Fibroblast of mammary gland (primary cell): ENCODE results near the gene MAFG.

Experiments
- DNase-seq: peaks from one replicate; pipeline ENCODE4 v3.0.0-alpha.2; 2010; ENCODE audit warnings: low read depth
- H3K4me3 ChIP-seq: 2 replicates; pipeline ENCODE4 v1.5.1; 2011; ENCODE audit warnings: low read depth, mild to moderate bottlenecking, low read length, moderate library complexity; ENCODE audit not compliant: control insufficient read depth
- TF ChIP-seq, protein P1 (sequence below): conservative IDR thresholded peaks from 2 replicates; pipeline ENCODE4 v1.5.1; 2011; ENCODE audit warnings: low read depth, low read length, inconsistent platforms; ENCODE audit not compliant: control insufficient read depth, insufficient read depth

MAFG gene

DNA sequence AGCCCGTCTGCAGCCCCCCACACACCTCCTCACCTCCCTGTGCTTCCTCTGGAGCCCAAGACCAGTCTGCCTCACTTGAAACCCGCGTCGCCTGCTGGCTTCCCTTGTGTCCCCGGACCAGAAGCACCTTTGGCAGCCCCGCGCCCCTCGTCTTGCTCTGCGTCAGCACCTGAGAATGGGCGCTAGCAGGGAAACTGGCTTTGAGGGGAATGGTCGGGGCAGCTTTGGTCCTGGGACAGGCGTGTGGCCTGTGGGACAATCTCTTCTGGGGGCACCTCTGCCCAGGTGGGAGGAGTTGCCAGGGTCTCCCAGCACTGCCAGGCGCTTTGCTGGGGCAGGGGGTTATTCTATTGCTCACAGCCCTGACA lies 3.6 kb upstream of the MAFG start:
- H3K4me3 ChIP-seq: no peak overlapping the region
- TF ChIP-seq, protein P1, sequence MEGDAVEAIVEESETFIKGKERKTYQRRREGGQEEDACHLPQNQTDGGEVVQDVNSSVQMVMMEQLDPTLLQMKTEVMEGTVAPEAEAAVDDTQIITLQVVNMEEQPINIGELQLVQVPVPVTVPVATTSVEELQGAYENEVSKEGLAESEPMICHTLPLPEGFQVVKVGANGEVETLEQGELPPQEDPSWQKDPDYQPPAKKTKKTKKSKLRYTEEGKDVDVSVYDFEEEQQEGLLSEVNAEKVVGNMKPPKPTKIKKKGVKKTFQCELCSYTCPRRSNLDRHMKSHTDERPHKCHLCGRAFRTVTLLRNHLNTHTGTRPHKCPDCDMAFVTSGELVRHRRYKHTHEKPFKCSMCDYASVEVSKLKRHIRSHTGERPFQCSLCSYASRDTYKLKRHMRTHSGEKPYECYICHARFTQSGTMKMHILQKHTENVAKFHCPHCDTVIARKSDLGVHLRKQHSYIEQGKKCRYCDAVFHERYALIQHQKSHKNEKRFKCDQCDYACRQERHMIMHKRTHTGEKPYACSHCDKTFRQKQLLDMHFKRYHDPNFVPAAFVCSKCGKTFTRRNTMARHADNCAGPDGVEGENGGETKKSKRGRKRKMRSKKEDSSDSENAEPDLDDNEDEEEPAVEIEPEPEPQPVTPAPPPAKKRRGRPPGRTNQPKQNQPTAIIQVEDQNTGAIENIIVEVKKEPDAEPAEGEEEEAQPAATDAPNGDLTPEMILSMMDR: no peak
- no peak for DNase-seq

DNA sequence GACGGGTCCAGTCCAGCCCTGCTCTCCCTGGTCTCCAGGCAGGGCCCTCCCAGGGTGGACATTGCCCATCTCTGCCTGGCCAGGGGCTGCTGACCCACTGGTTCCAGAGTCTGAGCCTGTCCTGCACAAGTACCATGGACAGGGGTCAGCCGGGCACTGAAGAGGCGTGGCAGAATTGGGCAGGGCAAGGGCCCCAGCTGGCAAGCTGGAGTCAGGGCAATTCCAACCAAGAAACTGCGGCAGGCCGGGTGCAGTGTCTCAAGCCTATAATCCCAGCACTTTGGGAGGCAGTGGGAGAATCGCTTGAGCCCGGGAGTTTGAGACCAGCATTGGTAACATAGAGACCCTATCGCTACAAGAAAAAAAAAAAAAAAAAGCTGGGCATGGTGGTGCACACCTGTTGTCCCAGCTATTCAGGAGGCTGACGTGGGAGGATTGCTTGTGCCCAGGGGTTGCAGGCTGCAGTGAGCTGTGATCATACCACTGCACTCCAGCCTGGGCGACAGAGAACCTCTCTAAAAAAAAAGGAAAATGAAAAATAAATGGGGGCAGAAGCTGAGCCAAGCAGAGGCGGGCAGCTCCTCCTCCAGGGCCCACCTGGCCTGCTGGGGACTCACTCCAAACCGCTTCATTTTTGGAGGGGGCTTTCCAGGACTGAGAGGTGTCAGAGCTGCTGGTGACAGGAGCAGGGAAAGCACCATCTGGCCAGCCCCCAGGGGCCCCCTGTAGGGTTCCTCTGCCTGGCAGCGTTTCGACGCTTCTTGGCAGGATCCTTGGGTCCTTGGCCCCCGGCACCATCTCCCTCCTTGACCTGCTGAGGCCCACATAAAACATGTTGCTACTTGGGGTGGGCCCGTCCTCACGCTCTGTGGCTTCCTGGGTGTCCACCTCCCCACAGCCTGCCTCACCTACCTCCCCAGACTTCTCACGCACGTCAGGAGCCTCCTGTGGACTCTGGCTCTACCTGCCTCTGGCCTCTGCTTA lies 2.9 kb upstream of the MAFG start:
- DNase-seq: no peak
- TF ChIP-seq, protein P1: no peak
- H3K4me3 ChIP-seq: no peak overlapping the region

DNA sequence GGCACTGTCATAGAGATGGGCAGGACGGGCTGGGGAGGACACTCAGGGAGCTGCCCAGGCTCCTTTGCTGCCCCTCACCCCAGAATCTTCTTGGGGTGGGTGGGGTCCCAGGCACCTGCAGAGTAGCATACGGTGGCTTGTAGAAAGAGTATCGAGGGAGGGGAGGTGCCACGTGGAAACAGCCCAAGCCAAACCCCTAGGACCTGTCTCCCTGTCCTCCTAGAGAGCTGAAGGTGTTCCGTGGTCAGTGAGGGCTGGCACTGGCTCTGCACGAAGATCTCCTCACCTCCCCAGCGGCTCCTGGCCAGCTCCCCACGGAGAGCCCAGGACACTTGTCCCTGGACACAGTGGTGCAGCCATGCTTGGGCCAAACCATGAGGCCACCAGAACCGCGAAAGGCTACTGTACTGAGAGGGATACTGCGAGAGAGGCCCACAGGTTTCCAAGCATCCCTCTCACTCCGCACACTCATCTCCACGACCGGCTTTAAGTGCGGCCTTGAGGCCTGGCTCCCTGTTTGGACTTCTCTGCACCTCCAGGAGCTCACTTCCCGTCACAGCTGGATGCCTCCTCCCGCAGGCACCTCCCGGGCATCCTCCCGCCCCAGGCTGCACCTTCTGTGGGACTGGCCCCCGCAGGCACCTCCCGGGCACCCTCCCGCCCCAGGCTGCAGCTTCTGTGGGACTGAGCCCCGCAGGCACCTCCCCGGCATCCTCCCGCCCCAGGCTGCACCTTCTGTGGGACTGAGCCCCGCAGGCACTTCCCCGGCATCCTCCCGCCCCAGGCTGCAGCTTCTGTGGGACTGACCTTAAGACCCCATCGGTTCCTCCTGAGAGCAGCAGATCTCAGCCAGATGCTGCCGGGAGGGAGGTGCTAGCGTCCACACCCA lies 2.0 kb upstream of the MAFG start:
- TF ChIP-seq, protein P1: no peak
- DNase-seq: no peak
- no peak overlapping the region for H3K4me3 ChIP-seq

DNA sequence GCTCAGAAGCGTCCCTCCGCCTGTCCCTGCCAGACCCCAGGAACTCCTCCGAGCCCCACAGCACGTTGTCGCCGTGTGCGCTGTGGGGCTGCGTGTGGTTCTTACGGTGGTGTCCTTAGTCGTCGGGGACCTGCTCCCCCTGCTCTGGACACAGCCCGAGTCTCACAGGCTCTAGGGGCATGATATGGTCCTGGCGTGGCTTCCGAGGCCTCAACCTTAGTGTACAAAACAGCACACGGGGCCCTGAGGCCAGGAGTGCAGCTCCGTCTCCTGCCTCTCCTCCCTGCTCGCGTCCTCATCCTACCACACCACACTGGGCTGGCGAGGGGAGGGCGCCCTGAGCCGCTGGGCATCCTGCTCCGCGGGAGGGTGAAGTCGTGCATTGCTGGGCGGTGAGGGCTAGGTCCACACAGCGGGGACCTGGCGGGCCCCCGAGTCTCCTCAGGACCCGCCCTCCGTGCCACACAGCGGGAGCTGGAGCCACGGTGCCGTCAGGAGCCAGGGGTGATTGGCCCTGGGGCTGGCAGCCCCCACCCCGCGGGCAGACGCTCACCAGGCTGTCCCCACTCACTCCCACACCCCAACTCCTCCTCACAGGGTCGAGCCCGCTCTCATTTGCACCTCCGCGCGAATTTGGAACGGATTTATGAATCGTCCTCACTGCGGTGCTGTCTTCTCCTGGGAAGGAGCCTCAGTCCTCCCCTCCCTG lies 1.2 kb upstream of the MAFG start:
- peak overlapping the region; percentile 52 for H3K4me3 ChIP-seq

DNA sequence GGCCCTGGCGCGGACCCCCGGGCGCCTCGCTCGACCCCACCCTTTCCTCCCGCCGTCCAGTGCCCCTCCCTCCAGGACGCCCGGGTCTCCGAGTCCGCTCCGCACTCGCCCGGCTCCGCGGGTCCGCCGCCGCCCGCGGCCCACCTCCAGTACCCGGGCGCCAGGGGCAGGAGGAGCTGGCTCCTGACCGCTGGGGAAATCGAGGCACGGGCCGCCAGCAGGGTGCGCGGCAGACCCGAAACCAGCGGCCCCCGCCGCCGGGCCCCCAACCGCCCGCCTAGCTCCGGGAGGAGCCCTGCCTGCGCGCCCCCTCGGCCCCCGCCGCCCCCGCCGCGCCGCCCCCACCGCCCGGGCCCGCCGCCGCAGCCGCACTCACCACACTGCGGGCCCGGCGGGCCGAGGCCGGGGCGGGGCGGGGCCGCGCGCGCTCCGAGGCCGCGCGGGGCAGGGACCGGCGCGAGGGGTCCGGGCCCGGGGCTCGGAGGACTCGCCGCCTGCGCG lies 333 bp downstream of the MAFG start:
- no peak for DNase-seq
- TF ChIP-seq, protein P1: no peak
- H3K4me3 ChIP-seq: peak overlapping the region; percentile 71

More for the DNA sequence above, 1.2 kb upstream of the MAFG start:
- no peak for DNase-seq
- TF ChIP-seq, protein P1: no peak
